Measurements from ENCODE around the gene TAF11.
"Not testable (repeated sequence)": the region's sequence is repeated elsewhere in the genome, so short reads cannot be mapped to it uniquely, and the experiment has no call there.

TAF11 gene, protein sequence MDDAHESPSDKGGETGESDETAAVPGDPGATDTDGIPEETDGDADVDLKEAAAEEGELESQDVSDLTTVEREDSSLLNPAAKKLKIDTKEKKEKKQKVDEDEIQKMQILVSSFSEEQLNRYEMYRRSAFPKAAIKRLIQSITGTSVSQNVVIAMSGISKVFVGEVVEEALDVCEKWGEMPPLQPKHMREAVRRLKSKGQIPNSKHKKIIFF

DNA sequence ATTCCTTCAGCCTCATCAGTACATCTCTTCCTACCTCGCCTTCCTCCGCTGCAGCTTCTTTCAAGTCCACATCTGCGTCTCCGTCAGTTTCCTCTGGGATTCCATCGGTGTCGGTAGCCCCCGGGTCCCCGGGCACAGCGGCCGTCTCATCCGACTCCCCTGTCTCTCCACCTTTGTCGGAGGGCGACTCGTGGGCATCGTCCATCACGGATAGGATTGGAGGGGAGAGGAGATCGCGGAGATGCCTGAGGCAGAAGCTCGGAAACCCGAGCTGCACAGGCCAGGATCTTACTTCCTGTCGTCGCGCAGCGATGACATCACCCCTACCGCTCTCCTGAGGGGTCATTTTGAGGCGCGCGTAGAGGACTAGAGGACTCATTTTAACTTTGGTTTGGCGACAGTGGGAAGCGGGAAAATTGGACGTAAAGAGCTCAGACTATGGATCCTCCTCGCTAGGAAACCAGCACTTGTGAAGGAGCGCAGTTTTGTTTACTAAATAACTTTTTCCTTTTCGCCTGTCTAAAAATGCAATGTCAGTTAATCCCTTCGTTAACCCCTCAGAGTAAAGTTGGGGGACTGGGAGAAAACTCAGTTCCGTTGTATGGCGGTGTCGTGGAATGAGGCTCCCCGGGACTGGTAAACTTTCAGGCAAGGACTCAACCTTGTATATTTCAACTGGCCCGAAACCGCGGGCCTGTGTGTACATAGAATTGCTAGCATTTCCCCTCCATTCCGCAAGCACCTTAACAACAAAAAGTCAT lies at the start of gene TAF11:
TAF11 (minus strand) TSS at position 290 of the 761 bp plus-strand sequence; CDS start at position 205, 85 bp downstream.
- DNase-seq = peak; percentile 91

DNA sequence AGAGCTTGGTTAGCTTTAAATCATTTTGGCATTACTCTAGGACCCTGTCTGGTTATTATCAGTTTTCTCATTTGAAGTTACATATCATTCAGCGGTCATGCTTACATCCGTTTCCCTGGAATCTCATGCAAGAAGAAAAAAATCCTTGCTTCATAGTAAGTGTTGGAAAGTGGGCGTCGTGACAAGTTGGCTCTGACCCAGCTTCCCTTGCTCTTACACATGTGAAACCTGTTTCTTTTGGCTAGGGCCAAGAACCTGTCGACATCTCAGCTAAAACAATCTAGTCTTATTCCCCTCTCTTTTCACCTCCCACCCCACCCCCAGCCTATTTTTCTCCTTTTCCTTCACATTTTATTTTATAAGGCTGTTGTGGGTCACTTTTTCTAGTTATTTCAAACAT lies 46.7 kb upstream of the TAF11 start:
- DNase-seq = no peak

DNA sequence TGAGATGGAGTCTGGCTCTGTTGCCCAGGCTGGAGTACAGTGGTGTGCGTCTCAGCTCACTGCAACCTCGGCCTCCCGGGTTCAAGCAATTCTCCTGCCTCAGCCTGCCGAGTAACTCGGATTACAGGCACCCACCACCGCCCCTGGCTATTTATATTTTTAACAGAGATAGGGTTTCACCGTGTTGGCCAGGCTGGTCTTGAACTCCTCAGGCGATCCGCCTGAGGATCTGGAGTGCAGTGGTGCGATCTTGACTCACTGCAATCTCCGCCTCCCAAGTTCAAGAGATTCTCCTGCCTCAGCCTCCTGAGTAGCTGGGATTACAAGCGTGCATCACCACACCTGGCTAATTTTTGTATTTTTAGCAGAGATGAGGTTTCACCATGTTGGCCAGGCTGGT lies 44.4 kb upstream of the TAF11 start:
- DNase-seq = not testable (repeated sequence)

DNA sequence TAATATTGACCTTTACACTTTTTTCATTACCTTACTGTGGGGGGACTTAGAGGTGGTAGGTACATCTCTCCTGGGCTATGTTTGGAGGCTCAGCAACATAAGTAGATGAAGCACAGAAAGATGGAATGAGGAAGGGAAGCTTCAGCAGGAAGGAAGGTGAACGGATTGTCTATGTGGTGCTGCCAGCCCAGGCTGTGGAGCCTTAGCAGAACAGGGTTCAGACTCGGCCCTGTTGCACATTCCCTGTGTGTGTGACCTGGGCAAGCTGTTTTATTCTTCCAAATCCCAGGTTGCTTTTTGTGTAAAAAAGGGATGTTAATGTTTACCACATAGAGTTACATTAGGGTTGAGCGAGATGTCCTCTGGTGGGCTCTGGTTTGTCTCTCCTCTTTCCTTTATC lies 42.4 kb upstream of the TAF11 start:
- no peak for DNase-seq

DNA sequence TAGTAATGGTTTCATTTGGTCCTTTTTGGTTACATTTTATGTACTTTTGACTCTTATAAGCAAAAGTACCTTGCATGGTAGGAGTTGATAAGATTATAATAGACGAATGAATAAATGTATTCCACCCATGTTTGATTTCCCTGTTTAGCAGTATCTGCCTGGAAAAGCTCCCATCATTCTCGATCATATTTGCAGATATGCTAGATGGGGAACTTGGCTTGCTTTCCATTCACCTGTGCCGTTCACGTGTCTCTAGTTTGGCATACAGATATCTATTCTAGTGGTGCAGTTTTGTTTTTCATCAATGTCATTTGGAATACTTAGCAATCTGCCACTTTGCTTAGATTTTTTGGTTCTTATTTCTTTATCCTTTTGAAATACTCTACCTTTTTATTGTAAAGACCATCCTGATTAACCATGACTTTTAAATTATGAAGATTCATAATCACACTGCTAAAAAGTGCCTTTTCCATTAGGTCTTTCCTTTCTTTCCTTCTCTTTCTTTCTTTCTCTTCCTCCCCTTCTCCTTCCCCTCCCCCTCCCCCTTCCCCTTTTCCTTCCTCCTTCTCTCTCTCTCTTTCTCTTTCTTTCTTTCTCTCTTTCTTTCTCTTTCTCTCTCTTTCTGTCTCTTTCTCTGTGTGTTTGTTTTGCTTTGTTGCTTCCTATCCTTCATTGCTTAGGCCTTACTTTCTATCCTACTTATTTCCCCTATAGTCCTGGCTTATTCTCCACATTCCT lies 41.6 kb upstream of the TAF11 start:
- DNase-seq = no peak

DNA sequence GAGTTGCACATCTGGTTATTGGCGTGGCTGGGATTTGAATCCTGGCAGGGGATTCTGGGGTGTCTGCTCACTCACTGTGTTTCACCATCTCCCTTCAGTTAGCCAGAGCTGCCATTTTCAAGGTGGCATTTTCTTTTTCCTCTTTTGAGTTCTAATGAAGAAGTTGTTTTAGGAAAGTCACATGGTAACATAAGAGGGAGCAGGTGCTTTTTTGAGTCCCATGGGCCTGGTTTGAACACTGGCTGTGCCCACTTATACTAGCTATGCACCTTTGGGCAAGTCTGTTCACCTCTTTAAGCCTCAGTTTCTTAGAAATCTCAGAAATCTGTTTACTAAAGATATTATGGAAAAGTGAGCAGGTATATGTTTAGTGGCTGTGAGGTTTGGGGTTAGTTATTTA lies 40.9 kb upstream of the TAF11 start:
- DNase-seq = no peak

DNA sequence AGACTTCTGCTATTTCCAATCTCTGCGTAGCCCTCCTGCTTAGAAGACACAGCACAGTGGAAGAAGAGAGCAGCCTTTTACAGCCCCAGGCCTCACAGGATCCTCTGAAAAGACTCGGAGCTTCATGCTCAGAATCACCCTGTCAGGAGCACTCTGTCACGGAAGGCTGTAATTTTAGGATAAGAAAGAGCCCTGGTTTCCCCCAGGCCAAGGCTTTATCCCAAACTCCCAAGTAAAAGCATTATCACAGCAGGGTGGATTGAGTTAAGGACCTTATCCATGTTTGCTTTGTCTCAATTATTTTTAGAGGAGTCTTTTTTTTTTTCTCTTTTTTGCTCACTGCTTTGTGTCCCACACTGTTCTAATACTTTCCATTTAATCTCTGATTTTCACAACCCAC lies 40.4 kb upstream of the TAF11 start:
- no peak for DNase-seq

DNA sequence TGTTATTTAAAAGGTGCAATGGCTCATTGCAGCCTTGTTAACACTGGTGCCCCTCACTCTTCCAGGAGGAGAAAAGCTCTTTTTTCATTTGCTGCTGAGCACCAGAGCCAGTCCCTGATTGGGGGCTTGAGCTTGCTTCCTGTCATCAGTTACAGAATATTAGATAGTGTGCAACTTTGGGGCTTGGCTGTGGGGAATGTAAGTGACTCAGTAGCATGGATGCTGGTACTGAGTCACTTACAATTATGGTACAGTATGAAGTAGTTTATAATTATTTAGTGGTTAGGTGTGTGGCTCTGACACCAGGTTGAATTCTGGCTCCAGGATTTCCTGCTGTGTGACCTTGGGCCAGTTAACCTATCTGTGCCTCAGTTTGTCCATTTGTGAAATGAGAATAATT lies 38.8 kb upstream of the TAF11 start:
- no peak for DNase-seq

DNA sequence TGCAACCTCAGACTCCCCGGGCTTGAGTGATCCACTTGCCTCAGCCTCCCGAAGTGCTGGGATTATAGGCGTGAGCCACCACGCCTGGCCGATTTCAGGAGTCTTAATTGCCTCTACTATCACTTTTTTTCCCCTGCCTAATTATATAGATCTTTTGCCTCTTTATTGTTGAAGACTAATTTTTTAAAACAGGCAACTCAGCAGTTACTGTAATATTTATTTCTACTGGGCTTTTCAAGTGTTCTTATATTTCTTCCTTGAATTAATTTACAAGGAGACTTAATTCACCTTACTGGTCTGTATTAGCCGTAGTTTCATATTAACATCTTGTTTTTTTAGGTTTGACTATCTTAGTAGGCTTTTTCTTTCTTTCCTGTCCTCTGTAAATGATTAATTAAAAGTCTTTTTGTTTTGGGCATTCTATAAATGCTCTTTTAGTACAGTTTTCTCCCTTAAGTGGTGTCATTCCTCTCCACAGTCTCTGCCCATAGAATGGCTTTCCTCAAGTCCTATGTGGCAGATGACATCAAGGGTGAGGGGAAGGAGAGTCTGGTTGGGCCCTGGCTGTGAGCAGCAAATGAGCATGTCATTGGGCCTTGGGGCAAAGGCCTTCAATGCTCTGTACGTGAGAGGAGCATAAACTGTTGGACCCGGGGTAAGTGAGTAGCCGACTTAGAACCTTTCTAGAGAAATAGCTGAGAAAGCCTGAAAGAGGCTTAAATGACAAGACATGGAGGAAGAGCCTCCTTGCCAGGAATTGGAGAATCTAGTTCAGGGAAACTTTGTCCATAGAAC lies 37.2 kb upstream of the TAF11 start:
- no peak for DNase-seq

DNA sequence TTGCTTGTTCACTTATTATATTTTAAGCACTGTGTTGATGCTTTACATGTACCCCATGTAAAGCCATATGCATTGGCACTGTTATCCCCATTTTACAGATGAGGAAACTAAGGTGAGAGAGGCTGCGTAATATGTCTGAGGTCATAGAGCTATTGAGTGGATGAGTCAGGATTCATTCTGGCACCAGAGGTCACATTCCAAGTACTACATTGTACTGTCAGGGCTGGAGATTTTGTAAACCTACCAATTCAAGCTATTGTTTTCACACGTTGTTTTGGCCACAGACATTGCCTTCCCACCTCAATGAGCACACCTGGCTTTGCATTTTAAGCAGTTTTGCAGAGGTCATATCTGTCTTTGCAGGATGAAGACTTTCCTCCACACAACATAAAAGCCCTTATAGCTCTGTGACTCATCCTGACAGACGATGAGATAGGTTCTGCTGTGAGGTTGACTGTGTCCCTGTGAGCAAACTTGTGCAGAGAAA lies 34.4 kb upstream of the TAF11 start:
- DNase-seq = no peak

DNA sequence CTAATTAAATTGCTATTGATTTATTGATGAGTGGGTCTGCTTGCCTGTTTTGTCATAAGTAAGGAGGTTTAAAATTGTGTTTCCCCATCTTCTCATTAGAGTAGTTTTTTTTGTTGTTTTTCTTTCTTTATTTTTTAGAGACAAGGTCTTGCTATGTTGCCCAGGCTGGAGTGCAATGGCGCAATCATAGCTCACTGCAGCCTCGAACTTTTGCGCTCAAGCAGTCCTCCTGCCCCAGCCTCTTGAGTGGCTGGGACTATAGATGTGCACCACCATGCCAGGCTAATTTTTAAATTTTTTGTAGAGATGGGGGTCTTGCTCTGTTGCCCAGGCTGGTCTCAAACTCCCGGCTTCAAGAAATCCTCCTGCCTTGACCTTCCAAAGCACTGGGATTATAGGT lies 32.3 kb upstream of the TAF11 start:
- DNase-seq = no peak

DNA sequence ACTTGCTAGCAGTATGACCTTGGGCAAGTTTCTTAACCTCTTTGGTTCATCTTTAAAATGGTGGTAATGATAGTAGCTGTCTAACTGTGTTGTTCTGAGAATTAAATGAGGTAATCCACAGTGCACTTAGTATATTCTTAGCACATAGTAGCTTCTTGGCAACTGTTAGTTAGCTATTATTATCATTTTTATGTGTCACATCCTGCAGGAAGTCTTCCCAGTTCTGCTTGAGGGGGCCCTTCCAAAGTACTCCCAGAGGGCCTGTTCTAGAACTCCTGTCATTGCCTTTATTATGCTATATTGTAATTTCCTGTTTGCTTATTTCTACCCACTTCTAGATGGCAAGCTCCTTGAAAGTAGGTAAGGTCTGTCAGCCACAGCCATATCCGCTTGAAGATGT lies 31.8 kb upstream of the TAF11 start:
- no peak for DNase-seq

DNA sequence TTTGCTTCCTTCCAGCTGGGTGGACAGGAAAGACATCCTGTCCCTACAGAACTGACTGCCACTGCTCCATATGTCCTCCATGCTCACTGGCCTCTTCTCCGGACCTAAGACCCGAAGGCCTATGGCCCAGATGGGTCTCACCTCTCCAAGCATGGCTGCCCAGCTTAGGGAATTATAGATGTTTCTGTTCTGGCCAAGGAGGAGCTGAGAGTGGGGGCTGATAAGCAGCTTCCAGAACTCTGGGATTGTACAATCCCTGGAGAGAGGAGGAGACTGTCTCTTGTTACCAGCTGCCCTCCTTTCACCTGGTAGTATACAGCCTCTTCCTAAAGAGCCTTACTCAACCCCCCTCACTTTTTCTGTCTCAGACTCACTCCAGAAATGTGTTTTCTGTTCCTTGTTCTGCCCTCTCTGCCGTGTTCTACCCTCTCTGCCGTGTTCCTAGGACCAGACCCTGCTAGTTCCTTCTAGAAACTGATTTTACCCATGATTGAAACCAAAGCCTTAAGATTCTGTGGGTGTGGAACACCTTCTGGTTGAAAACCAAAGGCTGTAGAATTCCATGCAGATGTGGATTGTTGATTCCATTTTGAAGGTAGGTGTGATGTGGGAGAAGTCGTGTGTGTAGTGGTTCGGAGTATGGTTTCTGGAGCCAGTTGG lies 29.9 kb upstream of the TAF11 start:
- no peak for DNase-seq

DNA sequence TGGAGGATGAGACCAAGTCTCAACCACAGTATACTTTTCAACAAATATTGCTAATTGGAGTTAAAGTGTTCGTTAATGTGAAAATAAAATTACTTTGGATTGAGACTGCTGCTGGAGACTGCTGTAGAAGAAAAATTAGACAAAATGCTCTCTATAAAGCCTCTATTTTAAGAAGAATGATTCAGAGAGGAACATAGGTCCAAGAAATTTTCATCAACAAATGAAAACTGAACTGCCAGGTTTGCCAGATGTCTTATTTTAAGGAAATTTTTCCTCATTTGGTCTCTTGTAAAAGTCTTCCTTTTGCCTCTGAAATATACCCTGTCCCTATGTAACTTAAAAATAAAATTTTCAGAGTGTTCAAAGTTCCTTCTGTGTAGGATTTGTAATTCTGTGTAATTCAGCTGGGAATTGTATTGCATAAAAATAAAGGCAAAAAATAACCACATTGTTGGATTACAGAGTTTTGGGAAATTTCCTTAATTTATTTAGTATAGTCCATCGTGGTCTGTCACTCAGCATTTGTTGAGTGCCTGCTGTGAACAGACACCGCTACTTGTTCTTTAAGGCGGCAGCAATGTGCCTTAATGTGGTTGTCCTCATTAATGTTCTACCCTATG lies 28.6 kb upstream of the TAF11 start:
- no peak for DNase-seq

DNA sequence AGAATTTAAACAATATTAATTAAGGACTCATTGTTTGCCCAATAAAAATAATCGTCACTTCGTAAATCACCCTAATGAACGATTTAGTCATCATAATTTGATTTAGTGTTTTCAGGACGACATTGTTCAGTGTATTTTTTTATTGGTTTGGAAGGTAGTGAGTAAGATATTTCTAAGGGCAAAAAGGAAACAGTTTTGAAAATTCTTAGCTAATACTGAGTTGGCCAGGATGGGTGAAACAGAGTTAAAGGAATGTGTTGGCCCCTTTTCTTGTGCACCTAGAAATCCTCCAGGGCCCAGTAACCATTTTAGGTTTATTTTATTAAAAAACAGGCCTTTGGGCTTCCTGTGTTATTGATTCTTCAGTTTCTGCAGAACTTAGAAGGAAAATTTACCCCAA lies 26.5 kb upstream of the TAF11 start:
- DNase-seq = no peak

DNA sequence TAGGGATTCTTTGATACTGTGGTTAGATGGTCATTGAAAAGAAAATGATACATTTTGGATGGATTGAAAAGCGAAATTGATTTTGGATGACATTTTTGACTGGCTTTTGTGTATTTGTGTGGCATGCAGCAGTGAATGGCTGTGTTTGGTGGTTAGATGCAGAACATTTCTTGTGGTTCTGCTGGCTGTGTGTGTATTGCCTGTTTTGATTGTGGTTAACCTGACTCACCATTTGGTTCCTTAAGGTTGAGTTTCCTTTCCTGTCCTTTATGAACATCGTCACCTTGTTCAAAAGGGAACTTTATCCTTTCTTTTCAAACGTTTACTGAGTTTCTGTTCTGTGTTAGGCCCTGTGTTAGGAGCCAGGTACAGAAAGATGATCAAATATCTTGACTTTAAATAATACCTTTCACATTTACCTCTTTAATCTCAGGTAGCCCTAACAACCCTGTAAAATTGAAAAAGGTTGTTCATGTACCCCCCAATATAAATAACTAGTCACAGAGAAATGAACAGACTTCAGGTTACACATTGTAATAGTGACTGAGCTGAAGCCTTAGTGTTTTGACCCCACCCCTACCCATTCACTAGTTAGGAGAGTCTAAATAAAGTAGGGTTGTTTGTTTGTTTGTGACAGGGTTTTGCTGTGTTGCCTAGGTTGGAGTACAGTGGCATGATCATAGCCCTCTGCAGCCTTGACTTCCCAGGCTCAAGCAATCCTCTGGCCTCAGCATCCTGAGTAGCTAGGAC lies 25.0 kb upstream of the TAF11 start:
- no peak for DNase-seq

DNA sequence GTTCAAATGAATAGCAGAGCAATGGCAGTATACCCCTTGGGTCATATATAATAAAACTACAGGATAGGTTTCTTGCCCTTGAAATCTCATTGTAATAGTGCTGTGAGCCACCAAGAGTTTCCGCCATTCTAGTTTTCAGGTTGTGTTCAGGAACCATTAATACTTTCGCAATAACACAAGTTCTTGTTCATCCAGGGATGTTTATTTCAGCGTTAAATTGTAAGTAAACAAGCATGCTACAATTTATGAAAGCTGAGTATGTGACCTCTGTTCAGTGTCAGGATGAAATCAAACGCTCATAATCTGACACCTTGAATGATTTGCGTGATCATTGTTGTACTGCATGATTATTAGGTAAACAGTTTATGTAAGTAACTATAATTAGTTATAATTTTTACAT lies 24.0 kb upstream of the TAF11 start:
- no peak for DNase-seq

DNA sequence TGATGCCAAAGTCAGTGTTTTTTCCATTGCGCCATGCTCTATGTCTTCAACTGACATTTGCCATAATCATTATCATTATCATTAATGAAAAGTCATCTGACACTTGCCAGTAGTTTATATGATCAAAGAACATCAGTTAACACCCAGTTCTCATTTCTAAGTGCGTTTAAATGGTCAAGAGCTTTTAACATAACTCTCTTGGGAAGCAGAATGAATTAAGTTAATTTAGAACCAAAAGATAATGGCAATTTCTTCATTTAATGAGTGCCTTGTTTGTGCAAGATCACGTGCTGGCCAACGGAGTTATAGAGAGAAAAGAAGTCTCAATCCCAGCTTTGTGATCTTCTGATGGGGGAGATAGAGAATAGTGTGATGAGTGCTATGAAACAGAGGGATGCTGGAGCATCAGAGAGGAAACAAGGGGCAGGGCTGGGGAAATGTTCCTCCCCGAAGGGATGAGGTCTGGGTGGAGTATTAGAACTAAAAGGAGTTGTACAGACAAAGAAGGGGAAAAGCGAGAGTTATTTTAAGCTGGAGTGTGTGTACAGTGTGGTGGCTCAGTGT lies 21.6 kb upstream of the TAF11 start:
- no peak for DNase-seq

DNA sequence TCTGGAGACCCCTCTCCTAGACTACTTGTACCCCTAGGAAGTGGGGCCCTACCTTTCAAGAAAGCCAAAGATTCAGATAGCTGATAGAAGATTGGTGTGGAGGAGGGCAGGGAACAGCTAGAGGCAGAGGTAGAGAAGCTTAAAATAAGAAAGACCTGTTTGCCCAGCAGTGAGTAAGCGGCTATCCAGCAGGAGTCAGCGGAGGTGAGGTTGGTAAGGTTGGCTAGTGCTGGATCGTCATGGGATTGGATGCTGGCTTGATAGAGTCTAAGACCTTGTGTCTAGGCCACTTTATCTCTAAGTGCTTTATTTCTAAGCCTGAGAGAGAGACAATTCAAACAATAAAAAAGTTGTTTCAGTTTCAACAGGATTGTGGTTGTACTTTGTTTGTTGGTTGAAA lies 20.4 kb upstream of the TAF11 start:
- DNase-seq = no peak

DNA sequence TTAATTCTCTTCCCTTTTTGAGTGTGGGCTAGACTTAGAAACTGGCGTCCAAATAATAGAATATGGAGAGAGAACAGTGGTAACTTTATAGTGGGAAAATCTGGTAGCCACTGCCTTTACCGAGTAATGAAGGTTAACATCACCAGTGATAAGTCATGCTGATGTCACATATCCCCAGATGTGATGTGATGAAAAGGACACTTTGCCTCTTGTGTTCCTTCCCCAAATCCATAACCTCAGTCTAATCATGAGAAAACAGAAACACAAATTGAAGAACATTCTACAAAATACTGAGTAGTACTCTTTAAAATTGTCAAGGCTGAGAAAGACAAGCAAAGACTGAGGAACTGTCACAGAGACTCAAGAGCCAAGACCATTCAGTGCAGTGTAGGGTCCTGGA lies 19.0 kb upstream of the TAF11 start:
- DNase-seq = no peak

All from activated CD8-positive, alpha-beta memory T cell treated with anti-CD3 and anti-CD28 coated beads, Interleukin-2, amount 50 U/mL, for 4 hours (primary cell).